CD4-positive, alpha-beta T cell treated with Interferon gamma for 1 hour (primary cell): Measurements from ENCODE around the gene NHS.
"Not testable (repeated sequence)": the region's sequence is repeated elsewhere in the genome, so short reads cannot be mapped to it uniquely, and the experiment has no call there.

Source experiments
- DNase-seq: peaks from one replicate; pipeline ENCODE4 v3.0.0-alpha.2; 2020

The NHS gene

GRCh38 chrX:17409566-17410290, 34.7 kb downstream of the NHS start:
- no peak for DNase-seq

GRCh38 chrX:17410651-17411050, 35.7 kb downstream of the NHS start:
- DNase-seq = no peak

GRCh38 chrX:17411205-17411604, 36.2 kb downstream of the NHS start:
- no peak for DNase-seq

GRCh38 chrX:17412692-17413091, 37.7 kb downstream of the NHS start:
- no peak for DNase-seq

- no peak for DNase-seq
Observed at GRCh38 chrX:17413228-17413627, 38.2 kb downstream of the NHS start.

- no peak for DNase-seq
Observed at GRCh38 chrX:17414027-17414658, 39.1 kb downstream of the NHS start.

GRCh38 chrX:17414839-17415238, 39.8 kb downstream of the NHS start:
- no peak for DNase-seq

- DNase-seq = no peak
Observed at GRCh38 chrX:17415242-17415810, 40.3 kb downstream of the NHS start.

GRCh38 chrX:17417372-17417771, 42.4 kb downstream of the NHS start:
- DNase-seq = no peak

GRCh38 chrX:17425136-17425535, 50.1 kb downstream of the NHS start:
- DNase-seq = no peak

GRCh38 chrX:17425551-17425950, 50.6 kb downstream of the NHS start:
- no peak for DNase-seq

- no peak for DNase-seq
Observed at GRCh38 chrX:17431171-17431570, 56.2 kb downstream of the NHS start.

- no peak for DNase-seq
Observed at GRCh38 chrX:17432158-17432557, 57.2 kb downstream of the NHS start.

GRCh38 chrX:17433965-17434364, 59.0 kb downstream of the NHS start:
- DNase-seq = no peak

- DNase-seq = no peak
Observed at GRCh38 chrX:17435476-17435875, 60.5 kb downstream of the NHS start.

- DNase-seq = no peak
Observed at GRCh38 chrX:17438221-17438620, 63.2 kb downstream of the NHS start.

- no peak for DNase-seq
Observed at GRCh38 chrX:17440258-17440657, 65.3 kb downstream of the NHS start.

GRCh38 chrX:17440836-17441235, 65.8 kb downstream of the NHS start:
- DNase-seq = no peak

- DNase-seq = no peak
Observed at GRCh38 chrX:17441965-17442364, 67.0 kb downstream of the NHS start.

- DNase-seq = no peak
Observed at GRCh38 chrX:17442898-17443297, 67.9 kb downstream of the NHS start.

- DNase-seq = no peak
Observed at GRCh38 chrX:17443556-17443955, 68.6 kb downstream of the NHS start.

GRCh38 chrX:17446269-17446668, 71.3 kb downstream of the NHS start:
- DNase-seq = not testable (repeated sequence)

GRCh38 chrX:17448188-17448587, 73.2 kb downstream of the NHS start:
- no peak for DNase-seq

- no peak for DNase-seq
Observed at GRCh38 chrX:17449866-17450265, 74.9 kb downstream of the NHS start.

- no peak for DNase-seq
Observed at GRCh38 chrX:17453788-17454187, 78.8 kb downstream of the NHS start.
